ENCODE results near the gene MOCS3. TPM values are rescaled to one million over a fixed set of nuclear protein-coding genes. Genes with fewer than 3 reads are reported as not detected.

MOCS3 gene
- total and polyA plus RNA-seq, 2 of the 13 experiments (the other 11 are each of a cell fraction or from before 2014, with no cell fraction given) = 3.7 to 8.4 TPM

GRCh38 chr20:50958615-50959542 lies at the start of gene MOCS3 (continued):
- TF ChIP-seq, protein P1, sequence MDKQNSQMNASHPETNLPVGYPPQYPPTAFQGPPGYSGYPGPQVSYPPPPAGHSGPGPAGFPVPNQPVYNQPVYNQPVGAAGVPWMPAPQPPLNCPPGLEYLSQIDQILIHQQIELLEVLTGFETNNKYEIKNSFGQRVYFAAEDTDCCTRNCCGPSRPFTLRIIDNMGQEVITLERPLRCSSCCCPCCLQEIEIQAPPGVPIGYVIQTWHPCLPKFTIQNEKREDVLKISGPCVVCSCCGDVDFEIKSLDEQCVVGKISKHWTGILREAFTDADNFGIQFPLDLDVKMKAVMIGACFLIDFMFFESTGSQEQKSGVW (CRISPR knock-in tag; IDR thresholded peaks at IDR 0.05; ENCODE audit: borderline replicate concordance) = no peak
- no peak for TF ChIP-seq BCL6 (CRISPR knock-in tag; IDR thresholded peaks at IDR 0.05)
- peak; percentile 67; the same call in 1 of the 2 replicates for TF ChIP-seq ELK4 (CRISPR knock-in tag; IDR thresholded peaks at IDR 0.05; ENCODE audit: borderline replicate concordance)
- no peak; the same call in 1 of the 2 replicates for TF ChIP-seq FIP1L1 (IDR thresholded peaks at IDR 0.05; ENCODE audit: borderline replicate concordance, insufficient read depth, low read depth, low read length)
- peak; percentile 76; the same call in 1 of the 2 replicates for TF ChIP-seq ZNF552 (CRISPR knock-in tag; IDR thresholded peaks at IDR 0.05; ENCODE audit: borderline replicate concordance)
- TF ChIP-seq TAF1 (CRISPR knock-in tag; IDR thresholded peaks at IDR 0.05) = peak; percentile 63; the same call in 1 of the 2 replicates
- TF ChIP-seq, protein P2, sequence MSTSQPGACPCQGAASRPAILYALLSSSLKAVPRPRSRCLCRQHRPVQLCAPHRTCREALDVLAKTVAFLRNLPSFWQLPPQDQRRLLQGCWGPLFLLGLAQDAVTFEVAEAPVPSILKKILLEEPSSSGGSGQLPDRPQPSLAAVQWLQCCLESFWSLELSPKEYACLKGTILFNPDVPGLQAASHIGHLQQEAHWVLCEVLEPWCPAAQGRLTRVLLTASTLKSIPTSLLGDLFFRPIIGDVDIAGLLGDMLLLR (CRISPR knock-in tag; IDR thresholded peaks at IDR 0.05) = peak; percentile 97
- TF ChIP-seq HOXA3 (CRISPR knock-in tag; IDR thresholded peaks at IDR 0.05) = peak; percentile 92
- TF ChIP-seq ZNF354B (CRISPR knock-in tag; IDR thresholded peaks at IDR 0.05) = no peak
- peak; percentile 99 for TF ChIP-seq FOXK2 (IDR thresholded peaks at IDR 0.05)
- TF ChIP-seq ZNF136 (CRISPR knock-in tag; IDR thresholded peaks at IDR 0.05; ENCODE audit: low read depth) = no peak
- peak; percentile 68; the same call in 1 of the 2 replicates for TF ChIP-seq ZNF335 (CRISPR knock-in tag; IDR thresholded peaks at IDR 0.05)
- no peak for TF ChIP-seq RNF219 (CRISPR knock-in tag; IDR thresholded peaks at IDR 0.05)
- 0 out of 2 replicates have a peak, but pooled peaks have one; percentile 8 for TF ChIP-seq ZSCAN9 (CRISPR knock-in tag; IDR thresholded peaks at IDR 0.05; ENCODE audit: borderline replicate concordance)
- TF ChIP-seq KLF11 (CRISPR knock-in tag; IDR thresholded peaks at IDR 0.05) = no peak; the same call in 1 of the 2 replicates
- no peak for TF ChIP-seq TCF7L2 (IDR thresholded peaks at IDR 0.05; ENCODE audit: low read depth, low read length)
- TF ChIP-seq, protein P3, sequence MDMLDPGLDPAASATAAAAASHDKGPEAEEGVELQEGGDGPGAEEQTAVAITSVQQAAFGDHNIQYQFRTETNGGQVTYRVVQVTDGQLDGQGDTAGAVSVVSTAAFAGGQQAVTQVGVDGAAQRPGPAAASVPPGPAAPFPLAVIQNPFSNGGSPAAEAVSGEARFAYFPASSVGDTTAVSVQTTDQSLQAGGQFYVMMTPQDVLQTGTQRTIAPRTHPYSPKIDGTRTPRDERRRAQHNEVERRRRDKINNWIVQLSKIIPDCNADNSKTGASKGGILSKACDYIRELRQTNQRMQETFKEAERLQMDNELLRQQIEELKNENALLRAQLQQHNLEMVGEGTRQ (IDR thresholded peaks at IDR 0.05; ENCODE audit: low read depth, low read length) = no peak
- TF ChIP-seq, protein P3 (CRISPR knock-in tag; IDR thresholded peaks at IDR 0.05; ENCODE audit: borderline replicate concordance) = no peak
- TF ChIP-seq ZNF20 (CRISPR knock-in tag; IDR thresholded peaks at IDR 0.05) = peak; percentile 82; the same call in 1 of the 2 replicates
- TF ChIP-seq MAFG (CRISPR knock-in tag; IDR thresholded peaks at IDR 0.05) = no peak

All from HepG2 (cell line).